Measurements from ENCODE around the gene ATP2C1.

DNA sequence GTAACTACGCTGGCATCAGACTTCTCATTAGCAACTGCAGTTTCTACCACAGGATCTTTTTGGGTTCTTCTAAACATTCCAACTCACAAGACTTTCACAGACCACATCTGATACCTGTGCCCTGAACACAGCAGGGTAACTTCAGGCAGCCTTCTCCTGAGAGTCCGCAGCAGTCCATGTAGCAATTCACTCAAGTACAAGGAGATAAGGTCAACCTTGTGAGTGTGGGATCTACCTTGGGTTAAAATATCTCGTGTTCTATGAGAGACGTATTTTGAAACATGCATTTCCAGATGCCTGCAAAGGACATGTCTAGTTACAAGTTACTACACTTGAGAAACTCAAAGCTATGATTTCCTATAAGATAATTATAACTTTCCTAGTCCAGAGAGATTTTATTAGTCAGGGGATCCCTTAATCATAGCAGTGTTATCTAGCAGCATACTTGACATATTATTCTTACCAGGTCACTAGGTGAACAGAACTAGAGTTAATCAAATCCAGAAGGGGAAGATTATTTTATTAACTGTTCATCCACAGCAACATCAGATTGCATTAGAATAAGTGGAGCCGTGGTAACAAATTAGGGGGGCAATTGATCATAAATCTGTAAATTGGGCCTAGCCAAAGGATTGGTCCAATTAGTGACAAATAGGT is 66.4 kb downstream of the ATP2C1 start:
- TF ChIP-seq POLR2A (IDR thresholded peaks at IDR 0.05), result no peak
- TF ChIP-seq, protein P1, sequence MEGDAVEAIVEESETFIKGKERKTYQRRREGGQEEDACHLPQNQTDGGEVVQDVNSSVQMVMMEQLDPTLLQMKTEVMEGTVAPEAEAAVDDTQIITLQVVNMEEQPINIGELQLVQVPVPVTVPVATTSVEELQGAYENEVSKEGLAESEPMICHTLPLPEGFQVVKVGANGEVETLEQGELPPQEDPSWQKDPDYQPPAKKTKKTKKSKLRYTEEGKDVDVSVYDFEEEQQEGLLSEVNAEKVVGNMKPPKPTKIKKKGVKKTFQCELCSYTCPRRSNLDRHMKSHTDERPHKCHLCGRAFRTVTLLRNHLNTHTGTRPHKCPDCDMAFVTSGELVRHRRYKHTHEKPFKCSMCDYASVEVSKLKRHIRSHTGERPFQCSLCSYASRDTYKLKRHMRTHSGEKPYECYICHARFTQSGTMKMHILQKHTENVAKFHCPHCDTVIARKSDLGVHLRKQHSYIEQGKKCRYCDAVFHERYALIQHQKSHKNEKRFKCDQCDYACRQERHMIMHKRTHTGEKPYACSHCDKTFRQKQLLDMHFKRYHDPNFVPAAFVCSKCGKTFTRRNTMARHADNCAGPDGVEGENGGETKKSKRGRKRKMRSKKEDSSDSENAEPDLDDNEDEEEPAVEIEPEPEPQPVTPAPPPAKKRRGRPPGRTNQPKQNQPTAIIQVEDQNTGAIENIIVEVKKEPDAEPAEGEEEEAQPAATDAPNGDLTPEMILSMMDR (IDR thresholded peaks at IDR 0.05), result no peak
